Measurements from ENCODE around the gene EXOC4. TPM values are rescaled to one million over a fixed set of nuclear protein-coding genes. Genes with fewer than 3 reads are reported as not detected.

EXOC4 gene
- total and polyA plus RNA-seq, 2 donors (not counting 1 experiment from before 2014, with no cell fraction given), result 79.6 to 158 TPM

- DNase-seq (ENCODE audit: low read depth in 2 of 2), result no peak
- H3K9me3 ChIP-seq (ENCODE audit: control insufficient read depth, insufficient read depth, low read depth, low read length), result no peaks in the 10 kb centered on the region
- H2AFZ ChIP-seq (ENCODE audit: low read length), result no peak overlapping the region
- no peak overlapping the region for H3K9ac ChIP-seq (ENCODE audit: insufficient read depth, low read length)
- H3K4me2 ChIP-seq (ENCODE audit: extremely low read depth, insufficient read depth, low read length), result no peak overlapping the region
- no peak overlapping the region for H3K4me3 ChIP-seq (replicated peaks in 1 of 4; ENCODE audit: control extremely low read depth in 1 of 4, insufficient read depth in 1 of 4, low read depth in 3 of 4, low read length in 4 of 4)
- no peaks in the 10 kb centered on the region for H3K79me2 ChIP-seq (ENCODE audit: control insufficient read depth, insufficient read depth, low read length)
- H4K20me1 ChIP-seq (ENCODE audit: control insufficient read depth, extremely low read depth, insufficient read depth, low read length), result no peaks in the 10 kb centered on the region
- no peaks in the 10 kb centered on the region for H3K27me3 ChIP-seq (ENCODE audit: control insufficient read depth, insufficient read depth, low read length)
- no peaks in the 10 kb centered on the region for H3K4me1 ChIP-seq (ENCODE audit: control insufficient read depth, extremely low read depth, insufficient read depth, low read length)
- TF ChIP-seq CTCF (conservative IDR thresholded peaks at IDR 0.05 in 1 of 2, IDR thresholded peaks at IDR 0.05 in 1 of 2; ENCODE audit: low read depth in 1 of 2, low read length in 2 of 2) (no peak), EZH2 (IDR thresholded peaks at IDR 0.05; ENCODE audit: low read length, missing control alignments) (no peak)
- H3K36me3 ChIP-seq (ENCODE audit: control insufficient read depth, insufficient read depth, low read length), result no peaks in the 10 kb centered on the region
- no peak overlapping the region for H3K27ac ChIP-seq (ENCODE audit: insufficient read depth, low read length)
Measured at GRCh38 chr7:133973710-133974109, 720.8 kb downstream of the EXOC4 start.

GRCh38 chr7:133975130-133975529, 722.3 kb downstream of the EXOC4 start:
- no peaks in the 10 kb centered on the region for H3K9me3 ChIP-seq (ENCODE audit: control insufficient read depth, insufficient read depth, low read depth, low read length)
- H3K27me3 ChIP-seq (ENCODE audit: control insufficient read depth, insufficient read depth, low read length), result no peaks in the 10 kb centered on the region
- H3K27ac ChIP-seq (ENCODE audit: insufficient read depth, low read length), result no peak overlapping the region
- no peak overlapping the region for H2AFZ ChIP-seq (ENCODE audit: low read length)
- peak in 1 of 2 donors; percentile 16 for DNase-seq (ENCODE audit: low read depth in 2 of 2)
- H3K4me1 ChIP-seq (ENCODE audit: control insufficient read depth, extremely low read depth, insufficient read depth, low read length), result no peaks in the 10 kb centered on the region
- H3K4me2 ChIP-seq (ENCODE audit: extremely low read depth, insufficient read depth, low read length), result no peak overlapping the region
- no peaks in the 10 kb centered on the region for H3K79me2 ChIP-seq (ENCODE audit: control insufficient read depth, insufficient read depth, low read length)
- no peaks in the 10 kb centered on the region for H4K20me1 ChIP-seq (ENCODE audit: control insufficient read depth, extremely low read depth, insufficient read depth, low read length)
- H3K4me3 ChIP-seq (replicated peaks in 1 of 4; ENCODE audit: control extremely low read depth in 1 of 4, insufficient read depth in 1 of 4, low read depth in 3 of 4, low read length in 4 of 4), result no peak overlapping the region
- H3K9ac ChIP-seq (ENCODE audit: insufficient read depth, low read length), result no peak overlapping the region
- no peak for TF ChIP-seq EZH2 (IDR thresholded peaks at IDR 0.05; ENCODE audit: low read length, missing control alignments)
- TF ChIP-seq CTCF (conservative IDR thresholded peaks at IDR 0.05 in 1 of 2, IDR thresholded peaks at IDR 0.05 in 1 of 2; ENCODE audit: low read depth in 1 of 2, low read length in 2 of 2), result no peak
- no peaks in the 10 kb centered on the region for H3K36me3 ChIP-seq (ENCODE audit: control insufficient read depth, insufficient read depth, low read length)

- no peaks in the 10 kb centered on the region for H3K4me1 ChIP-seq (ENCODE audit: control insufficient read depth, extremely low read depth, insufficient read depth, low read length)
- TF ChIP-seq EZH2 (IDR thresholded peaks at IDR 0.05; ENCODE audit: low read length, missing control alignments) (no peak), CTCF (conservative IDR thresholded peaks at IDR 0.05 in 1 of 2, IDR thresholded peaks at IDR 0.05 in 1 of 2; ENCODE audit: low read depth in 1 of 2, low read length in 2 of 2) (no peak)
Measured at GRCh38 chr7:133976140-133976539, 723.3 kb downstream of the EXOC4 start.

More at GRCh38 chr7:133976140-133976539, 723.3 kb downstream of the EXOC4 start:
- Histone ChIP-seq H3K9me3 (ENCODE audit: control insufficient read depth, insufficient read depth, low read depth, low read length) (no peaks in the 10 kb centered on the region), H4K20me1 (ENCODE audit: control insufficient read depth, extremely low read depth, insufficient read depth, low read length) (no peaks in the 10 kb centered on the region), H3K27me3 (ENCODE audit: control insufficient read depth, insufficient read depth, low read length) (no peaks in the 10 kb centered on the region), H3K36me3 (ENCODE audit: control insufficient read depth, insufficient read depth, low read length) (no peaks in the 10 kb centered on the region), H3K27ac (ENCODE audit: insufficient read depth, low read length) (no peak overlapping the region), H3K4me3 (replicated peaks in 1 of 4; ENCODE audit: control extremely low read depth in 1 of 4, insufficient read depth in 1 of 4, low read depth in 3 of 4, low read length in 4 of 4) (no peak overlapping the region), H3K4me2 (ENCODE audit: extremely low read depth, insufficient read depth, low read length) (no peak overlapping the region), H3K79me2 (ENCODE audit: control insufficient read depth, insufficient read depth, low read length) (no peaks in the 10 kb centered on the region), H2AFZ (ENCODE audit: low read length) (no peak overlapping the region), H3K9ac (ENCODE audit: insufficient read depth, low read length) (no peak overlapping the region)
- peak in 1 of 2 donors; percentile 18 for DNase-seq (ENCODE audit: low read depth in 2 of 2)

Measured in fibroblast of lung (primary cell).